Transverse colon (tissue), 4 donors: ENCODE data around the gene THRA.

Experiments used
- POLR2AphosphoS5 ChIP-seq, 3 donors: sonication (generic); formaldehyde crosslinking; IDR thresholded peaks; one replicate each; pipeline ENCODE4 v1.6.1; 2016; ENCODE audit warnings: antibody characterized with exemption in 3 of 3
- TF ChIP-seq, protein P1 (sequence below), 5 experiments: fragments of 200-600 bp in 3 of 5; fragments of 450-650 bp in 2 of 5; sonication (generic) in 3 of 5; IDR thresholded peaks; 1 replicate in 2 of 5; 2 replicates in 3 of 5; pipeline ENCODE4 v1.5.1; 2016 to 2017; ENCODE audit warnings: antibody characterized with exemption in 5 of 5, inconsistent platforms in 3 of 5, mild to moderate bottlenecking in 2 of 5, moderate library complexity in 1 of 5

DNA sequence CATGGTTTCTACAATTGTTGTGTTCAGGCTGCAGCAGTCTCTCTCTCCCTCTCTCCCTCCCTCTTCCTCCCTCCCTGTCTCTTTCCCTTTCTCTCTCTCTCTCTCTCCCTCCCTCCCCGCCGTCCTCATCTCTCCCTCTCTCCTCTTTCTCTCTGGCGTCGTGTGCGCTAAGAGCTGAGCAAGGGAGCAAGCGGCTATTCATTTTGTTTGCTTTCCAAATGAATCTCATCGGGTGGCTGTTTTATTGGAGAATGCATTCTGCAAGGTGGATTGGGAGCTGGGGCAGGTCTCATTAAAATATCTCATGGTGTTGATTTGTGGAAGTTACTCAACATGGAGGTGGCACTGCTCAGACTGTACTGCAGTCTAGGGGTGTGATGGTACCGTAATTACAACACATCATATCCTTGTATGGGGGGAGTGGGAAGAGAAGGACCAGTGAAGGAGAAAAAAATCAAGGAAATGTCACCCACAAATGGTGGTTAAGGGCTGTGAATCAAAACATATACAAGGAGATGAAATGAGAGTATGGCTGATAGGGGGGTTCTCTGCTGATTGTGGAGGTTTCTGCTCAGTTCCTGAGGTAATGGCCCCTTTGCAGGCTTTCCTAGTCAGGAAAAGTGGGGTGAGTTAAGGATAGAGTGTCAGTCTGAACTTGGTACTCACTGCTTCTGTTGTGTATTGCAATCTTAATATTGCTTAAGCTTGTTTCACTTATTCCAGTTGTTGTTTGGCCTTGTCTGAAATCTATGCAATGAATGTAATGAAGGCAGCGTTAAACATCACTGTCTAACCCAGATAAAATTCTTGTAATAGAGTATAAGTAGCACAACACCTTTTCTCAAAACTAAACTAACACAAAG lies 61.7 kb downstream of the THRA start:
- TF ChIP-seq, protein P1, sequence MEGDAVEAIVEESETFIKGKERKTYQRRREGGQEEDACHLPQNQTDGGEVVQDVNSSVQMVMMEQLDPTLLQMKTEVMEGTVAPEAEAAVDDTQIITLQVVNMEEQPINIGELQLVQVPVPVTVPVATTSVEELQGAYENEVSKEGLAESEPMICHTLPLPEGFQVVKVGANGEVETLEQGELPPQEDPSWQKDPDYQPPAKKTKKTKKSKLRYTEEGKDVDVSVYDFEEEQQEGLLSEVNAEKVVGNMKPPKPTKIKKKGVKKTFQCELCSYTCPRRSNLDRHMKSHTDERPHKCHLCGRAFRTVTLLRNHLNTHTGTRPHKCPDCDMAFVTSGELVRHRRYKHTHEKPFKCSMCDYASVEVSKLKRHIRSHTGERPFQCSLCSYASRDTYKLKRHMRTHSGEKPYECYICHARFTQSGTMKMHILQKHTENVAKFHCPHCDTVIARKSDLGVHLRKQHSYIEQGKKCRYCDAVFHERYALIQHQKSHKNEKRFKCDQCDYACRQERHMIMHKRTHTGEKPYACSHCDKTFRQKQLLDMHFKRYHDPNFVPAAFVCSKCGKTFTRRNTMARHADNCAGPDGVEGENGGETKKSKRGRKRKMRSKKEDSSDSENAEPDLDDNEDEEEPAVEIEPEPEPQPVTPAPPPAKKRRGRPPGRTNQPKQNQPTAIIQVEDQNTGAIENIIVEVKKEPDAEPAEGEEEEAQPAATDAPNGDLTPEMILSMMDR (IDR thresholded peaks at IDR 0.05) = no peak
- no peak for TF ChIP-seq POLR2AphosphoS5 (IDR thresholded peaks at IDR 0.05)
